GM18520 (cell line): Measurements from ENCODE around the gene MEIOSIN.
"Not testable (repeated sequence)": the region's sequence is repeated elsewhere in the genome, so short reads cannot be mapped to it uniquely, and the experiment has no call there.

Experiments
- ATAC-seq: cut with Tn5 transposase; IDR thresholded peaks from one replicate; pipeline ENCODE4 v1.9.1; 2021; ENCODE audit not compliant: unreplicated experiment

The MEIOSIN gene

GRCh38 chr19:45798995-45799517, 65.8 kb downstream of the MEIOSIN start:
- no peak for ATAC-seq

GRCh38 chr19:45799541-45799940, 66.3 kb downstream of the MEIOSIN start:
- ATAC-seq, result not testable (repeated sequence)

DNA sequence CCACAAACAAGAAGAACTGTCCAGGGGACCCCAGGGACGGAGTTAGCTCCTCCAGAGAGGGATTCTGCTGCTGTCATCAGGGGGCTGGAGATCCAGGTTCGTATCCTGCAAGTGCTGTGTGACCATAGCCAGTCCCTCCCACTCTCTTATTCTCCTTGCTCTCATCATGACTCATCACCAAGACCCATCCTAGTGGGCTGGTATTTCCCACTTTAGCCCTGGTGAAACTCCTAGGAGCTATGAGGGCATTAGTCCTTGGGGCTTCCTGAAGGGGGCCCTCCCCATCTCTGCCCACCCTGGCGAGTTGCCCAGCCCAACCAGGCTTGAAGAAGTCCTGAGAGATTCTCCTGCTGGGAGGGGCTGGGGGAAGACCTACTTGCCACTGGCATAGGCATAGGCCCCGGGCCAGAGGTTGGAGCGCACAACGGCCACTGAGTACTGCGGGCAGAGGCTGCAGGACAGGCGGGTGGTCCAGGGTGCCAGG, 66.9 kb downstream of the MEIOSIN start:
- no peak for ATAC-seq

GRCh38 chr19:45801603-45802175, 68.5 kb downstream of the MEIOSIN start:
- ATAC-seq, result no peak

DNA sequence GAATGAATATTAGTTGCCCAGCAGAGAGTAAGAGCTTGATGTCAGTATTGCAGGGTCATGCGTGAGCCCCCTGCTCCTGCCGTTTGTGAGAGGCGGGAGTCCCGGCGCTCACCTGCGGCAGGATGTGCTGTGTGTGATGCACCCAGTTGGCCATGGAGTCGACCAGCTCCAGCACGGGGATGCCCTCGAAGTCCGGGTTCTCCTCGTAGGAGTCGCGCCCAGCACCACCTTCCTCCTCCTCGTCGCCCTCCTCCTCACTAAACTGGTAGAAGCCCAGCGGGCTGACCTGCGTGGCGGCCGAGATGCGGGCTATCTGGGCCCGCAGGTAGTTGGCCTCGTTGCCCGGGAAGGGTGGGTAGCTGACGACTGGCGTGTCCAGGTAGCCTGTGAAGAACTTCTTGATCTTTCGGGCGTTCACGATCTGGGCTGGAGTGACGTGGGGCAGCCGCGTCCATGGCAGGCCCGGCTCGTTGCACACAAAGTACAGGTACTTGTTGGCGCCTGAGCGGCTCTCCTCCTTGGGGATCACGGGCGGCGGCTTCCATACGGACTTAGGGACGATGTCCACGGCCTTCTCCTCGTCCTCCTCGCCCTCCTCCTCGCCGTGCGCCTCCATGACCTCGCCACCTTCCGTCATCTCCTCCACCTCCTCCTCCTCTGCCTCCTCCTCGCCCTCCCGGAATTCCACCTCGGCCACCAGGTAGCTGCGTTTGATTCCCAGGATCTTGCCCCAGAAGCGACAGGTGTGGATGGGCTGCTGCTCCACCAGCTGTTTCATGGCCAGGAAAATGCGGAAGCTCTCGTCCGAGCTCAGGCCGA, 71.1 kb downstream of the MEIOSIN start:
- no peak for ATAC-seq

GRCh38 chr19:45804959-45805230, 71.7 kb downstream of the MEIOSIN start:
- no peak for ATAC-seq

- no peak for ATAC-seq
Observed at GRCh38 chr19:45805719-45806118, 72.5 kb downstream of the MEIOSIN start.

DNA sequence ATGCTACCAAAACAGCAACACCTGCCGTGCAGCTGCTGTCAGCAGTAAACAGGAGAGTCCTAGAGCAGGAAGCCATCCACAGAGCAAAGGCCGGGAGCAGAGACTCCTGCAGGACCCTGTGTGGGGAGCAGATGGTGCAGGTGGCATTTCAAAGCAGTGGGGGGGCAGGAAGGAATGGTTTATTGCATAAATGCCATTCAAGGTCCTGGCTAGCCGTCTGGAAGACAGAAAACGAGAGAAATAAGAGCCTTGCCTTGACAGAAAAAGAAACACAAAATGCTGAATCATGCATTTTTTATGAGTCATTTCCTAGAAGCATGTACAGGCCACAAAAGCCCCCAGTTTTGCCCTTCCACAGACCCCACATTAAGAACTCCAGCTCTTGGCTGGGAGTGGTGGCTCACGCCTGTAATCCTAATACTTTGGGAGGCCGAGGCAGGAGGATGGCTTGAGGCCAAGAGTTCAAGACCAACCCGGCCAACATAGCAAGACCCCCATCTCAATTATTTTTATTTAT, 76.5 kb downstream of the MEIOSIN start:
- ATAC-seq, result no peak

DNA sequence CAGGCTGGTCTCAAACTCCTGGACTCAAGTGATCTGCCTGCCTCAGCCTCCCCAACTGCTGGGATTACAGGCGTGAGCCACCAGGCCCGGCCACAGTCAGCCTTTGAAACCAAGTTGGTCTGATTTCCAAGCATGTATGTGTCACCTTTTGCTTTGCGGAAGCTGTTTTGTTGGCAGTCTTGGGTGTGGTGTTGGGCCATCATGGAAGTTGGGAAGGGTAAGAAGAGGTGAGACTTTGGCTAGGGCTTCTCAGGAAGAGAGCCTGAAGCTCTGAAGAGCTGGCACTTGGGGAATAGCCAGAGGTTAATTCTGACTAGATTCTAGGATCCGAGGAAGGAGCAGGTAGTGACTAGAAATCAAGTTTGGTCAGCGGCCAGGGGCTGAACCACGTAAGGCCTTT, 79.1 kb downstream of the MEIOSIN start:
- ATAC-seq, result no peak
